ENCODE data around the gene CGB1.
"Not testable (repeated sequence)": the region's sequence is repeated elsewhere in the genome, so short reads cannot be mapped to it uniquely, and the experiment has no call there.

Gene CGB1

GRCh38 chr19:49022116-49022515 is 14.6 kb downstream of the CGB1 start:
- in situ Hi-C loops (cut with MboI; ENCODE audit: low sequenced_read_pairs): no loop called here

GRCh38 chr19:49020931-49021895 is 15.5 kb downstream of the CGB1 start:
- in situ Hi-C loops (cut with MboI; ENCODE audit: low sequenced_read_pairs): no loop called here

- in situ Hi-C loops (cut with MboI; ENCODE audit: low sequenced_read_pairs): no loop called here
Measured at GRCh38 chr19:49020342-49020741, 16.4 kb downstream of the CGB1 start.

GRCh38 chr19:49019242-49019932 is 17.3 kb downstream of the CGB1 start:
- in situ Hi-C loops (cut with MboI; ENCODE audit: low sequenced_read_pairs): no loop called here

- in situ Hi-C loops (cut with MboI; ENCODE audit: low sequenced_read_pairs): not testable (repeated sequence)
Measured at GRCh38 chr19:49018388-49019241, 18.1 kb downstream of the CGB1 start.

GRCh38 chr19:49017666-49018351 is 18.9 kb downstream of the CGB1 start:
- in situ Hi-C loops (cut with MboI; ENCODE audit: low sequenced_read_pairs): no loop called here

- in situ Hi-C loops (cut with MboI; ENCODE audit: low sequenced_read_pairs): no loop called here
Measured at GRCh38 chr19:49017041-49017665, 19.5 kb downstream of the CGB1 start, which contains the start of gene LHB. Gene LHB (minus strand): TSS chr19:49017091. CDS start chr19:49017081, 10 bp downstream.

GRCh38 chr19:49016067-49016839 is 20.4 kb downstream of the CGB1 start:
- in situ Hi-C loops (cut with MboI; ENCODE audit: low sequenced_read_pairs): no loop called here

- in situ Hi-C loops (cut with MboI; ENCODE audit: low sequenced_read_pairs): no loop called here
Measured at GRCh38 chr19:49014870-49015255, 21.8 kb downstream of the CGB1 start.

- in situ Hi-C loops (cut with MboI; ENCODE audit: low sequenced_read_pairs): no loop called here
Measured at GRCh38 chr19:49014123-49014869, 22.4 kb downstream of the CGB1 start.

- in situ Hi-C loops (cut with MboI; ENCODE audit: low sequenced_read_pairs): no loop called here
Measured at GRCh38 chr19:49011194-49011593, 25.5 kb downstream of the CGB1 start.

GRCh38 chr19:49010453-49010852 is 26.2 kb downstream of the CGB1 start:
- in situ Hi-C loops (cut with MboI; ENCODE audit: low sequenced_read_pairs): no loop called here

GRCh38 chr19:49009828-49010227 is 26.9 kb downstream of the CGB1 start:
- in situ Hi-C loops (cut with MboI; ENCODE audit: low sequenced_read_pairs): no loop called here

- in situ Hi-C loops (cut with MboI; ENCODE audit: low sequenced_read_pairs): no loop called here
Measured at GRCh38 chr19:49006905-49007304, 29.8 kb downstream of the CGB1 start.

- in situ Hi-C loops (cut with MboI; ENCODE audit: low sequenced_read_pairs): no loop called here
Measured at GRCh38 chr19:49004964-49005614, 31.6 kb downstream of the CGB1 start.

GRCh38 chr19:49004133-49004532 is 32.6 kb downstream of the CGB1 start:
- in situ Hi-C loops (cut with MboI; ENCODE audit: low sequenced_read_pairs): no loop called here

- in situ Hi-C loops (cut with MboI; ENCODE audit: low sequenced_read_pairs): no loop called here
Measured at GRCh38 chr19:48999481-49000325, 37.0 kb downstream of the CGB1 start.

All from HL-60/S4 treated with retinoic acid at 250 ng/mL for 4 days and 3 days (cell line).